CD8-positive, alpha-beta memory T cell (primary cell): ENCODE data around the gene HEXIM1. TPM values are rescaled to one million over a fixed set of nuclear protein-coding genes. Genes with fewer than 3 reads are reported as not detected.

Experiments used
- CTCF ChIA-PET: fragments of 350-600 bp; sonication (Branson Sonifier 250); formaldehyde crosslinking; loops from one replicate; lab custom pipeline; 2021; ENCODE audit warnings: antibody characterized with exemption; lab: Charles Lee
- POLR2A ChIA-PET: fragments of 350-600 bp; sonication (Branson Sonifier 250); formaldehyde crosslinking; loops from one replicate; lab custom pipeline; 2021; ENCODE audit warnings: antibody characterized with exemption; lab: Charles Lee
- DNase-seq, 5 donors: peaks; one replicate each; pipeline versions ENCODE4 v3.0.0 to v3.0.0-alpha.2; 2020 to 2022; ENCODE audit warnings: mixed read lengths in 1 of 5
- H3K27ac ChIP-seq: one replicate; pipeline ENCODE4 v1.7.0; 2013; ENCODE audit warnings: low read depth, mild to moderate bottlenecking, low read length, moderate library complexity
- H3K27me3 ChIP-seq: 2 replicates; pipeline ENCODE4 v1.7.0; 2013; ENCODE audit warnings: low read length, mild to moderate bottlenecking; ENCODE audit not compliant: insufficient read depth, poor library complexity, severe bottlenecking
- H3K36me3 ChIP-seq: 2 replicates; pipeline ENCODE4 v1.7.0; 2013; ENCODE audit warnings: mild to moderate bottlenecking, low read length, moderate library complexity; ENCODE audit not compliant: insufficient read depth
- H3K4me1 ChIP-seq: 2 replicates; pipeline ENCODE4 v1.7.0; 2013; ENCODE audit warnings: mild to moderate bottlenecking, low read length, moderate library complexity; ENCODE audit not compliant: insufficient read depth
- H3K4me3 ChIP-seq: 2 replicates; pipeline ENCODE4 v1.7.0; 2013; ENCODE audit warnings: mild to moderate bottlenecking, low read length
- H3K9me3 ChIP-seq: 2 replicates; pipeline ENCODE4 v1.7.0; 2013; ENCODE audit warnings: mild to moderate bottlenecking, low read length
- H3K27ac Mint-ChIP-seq, 8 donors: one replicate each; pipeline ENCODE4 v1.8.0; 2020 to 2021; ENCODE audit warnings: mixed read lengths in 8 of 8, mild to moderate bottlenecking in 6 of 8, inconsistent platforms in 3 of 8, moderate library complexity in 3 of 8
- H3K27me3 Mint-ChIP-seq, 2 donors: one replicate each; pipeline ENCODE4 v1.8.0; 2020 to 2021; ENCODE audit warnings: mixed read lengths in 2 of 2, mild to moderate bottlenecking in 1 of 2, moderate library complexity in 1 of 2
- H3K36me3 Mint-ChIP-seq, 3 donors: one replicate each; pipeline ENCODE4 v1.8.0; 2020 to 2021; ENCODE audit warnings: mixed read lengths in 3 of 3, inconsistent platforms in 1 of 3, mild to moderate bottlenecking in 1 of 3
- H3K4me1 Mint-ChIP-seq, 3 donors: one replicate each; pipeline ENCODE4 v1.8.0; 2020 to 2021; ENCODE audit warnings: mixed read lengths in 3 of 3, inconsistent platforms in 1 of 3, mild to moderate bottlenecking in 1 of 3
- H3K4me3 Mint-ChIP-seq, 7 donors: one replicate each; pipeline ENCODE4 v1.8.0; 2020 to 2021; ENCODE audit warnings: mixed read lengths in 7 of 7, mild to moderate bottlenecking in 6 of 7, moderate library complexity in 4 of 7, inconsistent platforms in 2 of 7
- H3K9me3 Mint-ChIP-seq, 5 donors: one replicate each; pipeline ENCODE4 v1.8.0; 2020 to 2022; ENCODE audit warnings: mixed read lengths in 5 of 5, mild to moderate bottlenecking in 3 of 5, moderate library complexity in 2 of 5, inconsistent platforms in 1 of 5
- polyA plus RNA-seq: library from polyadenylated mRNA; unstranded; fragments of 300-500 nt; fragmentation: Illumina TruSeq; gene quantifications from one replicate; pipeline ENCODE4 v1.2.3, GENCODE V29; 2021
- total RNA-seq, 2 experiments: library from RNA; stranded (reverse); gene quantifications; one replicate each; pipeline ENCODE4 v1.2.3, GENCODE V29; 2021

HEXIM1 gene
- total and polyA plus RNA-seq, 3 experiments from 2014 or later = 5.6 to 51.1 (median 48.3) TPM

- H3K27me3 Mint-ChIP-seq = peaks cover 0 to 2% of the 10 kb centered on the region in 2 donors
- H3K4me3 Mint-ChIP-seq = peak overlapping the region; percentile 92 to 99 (median 94)
- H3K9me3 Mint-ChIP-seq = no peaks in the 10 kb centered on the region
- no peaks in the 10 kb centered on the region for H3K9me3 ChIP-seq
- no peaks in the 10 kb centered on the region for H3K27me3 ChIP-seq
- H3K36me3 ChIP-seq = no peaks in the 10 kb centered on the region
- CTCF ChIA-PET = interaction anchor here (0.7 to 9.3 kb wide), 6 partner anchors 12 to 84 kb away, joined by 3 to 152 read pairs (median 12); partner anchors contain the start of genes ACBD4 and HEXIM1
- peaks cover 29 to 46% (median 45%) of the 10 kb centered on the region in 3 donors for H3K4me1 Mint-ChIP-seq
- H3K4me3 ChIP-seq = peak overlapping the region; percentile 64
- H3K27ac Mint-ChIP-seq = peak overlapping the region in 7 of 8 donors; percentile 10 to 99 (median 97)
- peaks cover 27% of the 10 kb centered on the region for H3K4me1 ChIP-seq
- POLR2A ChIA-PET = interaction anchor here (1.2 to 5.3 kb wide), 9 partner anchors 11 to 150 kb away, joined by 4 to 327 read pairs (median 7); partner anchors contain the start of genes HEXIM1, NMT1 and PLCD3
- no peak for DNase-seq
- peak overlapping the region; percentile 58 for H3K27ac ChIP-seq
- peaks cover 0 to 22% (median 3%) of the 10 kb centered on the region in 3 donors for H3K36me3 Mint-ChIP-seq
These were observed 13.9 kb downstream of the HEXIM1 start for GRCh38 chr17:45162025-45162687.

- no peak overlapping the region for H3K27ac Mint-ChIP-seq
These were observed 16.5 kb downstream of the HEXIM1 start for GRCh38 chr17:45164734-45165269.

GRCh38 chr17:45168991-45169752 lies 20.9 kb downstream of the HEXIM1 start:
- ChIA-PET POLR2A (no interaction called here), CTCF (interaction anchor here (2.9 to 5.1 kb wide), 2 partner anchors 17 to 33 kb away, joined by 9 to 41 read pairs; partner anchors contain the start of gene ACBD4)
- Mint-ChIP-seq H3K9me3 (no peaks in the 10 kb centered on the region), H3K27ac (no peak overlapping the region), H3K4me3 (no peak overlapping the region), H3K27me3 (no peaks in the 10 kb centered on the region), H3K36me3 (no peaks in the 10 kb centered on the region), H3K4me1 (peaks cover 9 to 27% (median 13%) of the 10 kb centered on the region in 3 donors)
- Histone ChIP-seq H3K4me1 (peaks cover 23% of the 10 kb centered on the region), H3K27me3 (no peaks in the 10 kb centered on the region), H3K27ac (no peak overlapping the region), H3K4me3 (no peak overlapping the region), H3K36me3 (no peaks in the 10 kb centered on the region), H3K9me3 (no peaks in the 10 kb centered on the region)
- no peak for DNase-seq

More at GRCh38 chr17:45164734-45165269, 16.5 kb downstream of the HEXIM1 start:
- H3K9me3 Mint-ChIP-seq = no peaks in the 10 kb centered on the region
- H3K27me3 Mint-ChIP-seq = peaks cover 0 to 2% of the 10 kb centered on the region in 2 donors
- Histone ChIP-seq H3K4me1 (peaks cover 11% of the 10 kb centered on the region), H3K9me3 (no peaks in the 10 kb centered on the region), H3K36me3 (no peaks in the 10 kb centered on the region), H3K27me3 (no peaks in the 10 kb centered on the region), H3K4me3 (no peak overlapping the region), H3K27ac (no peak overlapping the region)
- CTCF ChIA-PET = interaction anchor here (1.3 to 9.3 kb wide), 3 partner anchors 16 to 33 kb away, joined by 4 to 96 read pairs (median 6); partner anchors contain the start of genes ACBD4 and HEXIM1
- H3K4me1 Mint-ChIP-seq = peaks cover 12 to 22% (median 20%) of the 10 kb centered on the region in 3 donors
- POLR2A ChIA-PET = interaction anchor here (0.6 kb wide), 1 partner anchor 17 kb away, joined by 3 read pairs; the partner anchor contains the start of gene HEXIM1
- H3K36me3 Mint-ChIP-seq = peaks cover 0 to 10% (median 0%) of the 10 kb centered on the region in 3 donors
- H3K4me3 Mint-ChIP-seq = no peak overlapping the region
- no peak for DNase-seq

GRCh38 chr17:45170280-45170930 lies 22.1 kb downstream of the HEXIM1 start:
- H3K9me3 Mint-ChIP-seq = no peaks in the 10 kb centered on the region
- peaks cover 23% of the 10 kb centered on the region for H3K4me1 ChIP-seq
- H3K9me3 ChIP-seq = no peaks in the 10 kb centered on the region
- H3K27me3 Mint-ChIP-seq = no peaks in the 10 kb centered on the region
- peak overlapping the region in 1 of 7 donors; percentile 11 for H3K4me3 Mint-ChIP-seq
- no peak overlapping the region for H3K4me3 ChIP-seq
- H3K27ac ChIP-seq = no peak overlapping the region
- peaks cover 9 to 23% (median 9%) of the 10 kb centered on the region in 3 donors for H3K4me1 Mint-ChIP-seq
- no peak for DNase-seq
- no peaks in the 10 kb centered on the region for H3K36me3 ChIP-seq
- POLR2A ChIA-PET = no interaction called here
- CTCF ChIA-PET = interaction anchor here (3.2 to 5.1 kb wide), 2 partner anchors 27 to 35 kb away, joined by 17 to 41 read pairs; partner anchors contain the start of gene ACBD4
- H3K36me3 Mint-ChIP-seq = no peaks in the 10 kb centered on the region
- H3K27ac Mint-ChIP-seq = peak overlapping the region in 2 of 8 donors; percentile 50 to 64
- no peaks in the 10 kb centered on the region for H3K27me3 ChIP-seq

GRCh38 chr17:45170931-45171337 lies 22.7 kb downstream of the HEXIM1 start:
- no peak overlapping the region for H3K4me3 ChIP-seq

GRCh38 chr17:45171338-45172231 lies 23.3 kb downstream of the HEXIM1 start:
- Histone ChIP-seq H3K27me3 (no peaks in the 10 kb centered on the region), H3K9me3 (no peaks in the 10 kb centered on the region), H3K36me3 (no peaks in the 10 kb centered on the region), H3K27ac (no peak overlapping the region), H3K4me1 (peaks cover 23% of the 10 kb centered on the region), H3K4me3 (no peak overlapping the region)
- ChIA-PET POLR2A (interaction anchor here (0.7 to 1.9 kb wide), 2 partner anchors 10 to 23 kb away, joined by 3 to 14 read pairs; partner anchors contain the start of genes HEXIM1 and HEXIM2), CTCF (interaction anchor here (1.3 to 5.1 kb wide), 5 partner anchors 11 to 36 kb away, joined by 3 to 41 read pairs (median 14); partner anchors contain the start of genes ACBD4 and HEXIM1)
- Mint-ChIP-seq H3K9me3 (no peaks in the 10 kb centered on the region), H3K27me3 (no peaks in the 10 kb centered on the region), H3K27ac (peak overlapping the region in 4 of 8 donors; percentile 23 to 91 (median 42)), H3K4me3 (peak overlapping the region in 2 of 7 donors; percentile 18 to 19), H3K36me3 (no peaks in the 10 kb centered on the region), H3K4me1 (peaks cover 7 to 21% (median 9%) of the 10 kb centered on the region in 3 donors)
- no peak for DNase-seq

More at GRCh38 chr17:45170931-45171337, 22.7 kb downstream of the HEXIM1 start:
- no peak for DNase-seq
- Histone ChIP-seq H3K4me1 (peaks cover 23% of the 10 kb centered on the region), H3K27me3 (no peaks in the 10 kb centered on the region), H3K9me3 (no peaks in the 10 kb centered on the region), H3K36me3 (no peaks in the 10 kb centered on the region), H3K27ac (no peak overlapping the region)
- Mint-ChIP-seq H3K27ac (peak overlapping the region in 4 of 8 donors; percentile 23 to 64 (median 56)), H3K36me3 (no peaks in the 10 kb centered on the region), H3K27me3 (no peaks in the 10 kb centered on the region), H3K9me3 (no peaks in the 10 kb centered on the region), H3K4me3 (peak overlapping the region in 2 of 7 donors; percentile 8 to 51), H3K4me1 (peaks cover 7 to 21% (median 9%) of the 10 kb centered on the region in 3 donors)
- CTCF ChIA-PET = interaction anchor here (1.5 to 5.1 kb wide), 3 partner anchors 10 to 35 kb away, joined by 3 to 41 read pairs (median 17); partner anchors contain the start of gene ACBD4
- POLR2A ChIA-PET = no interaction called here
